ENCODE results near the gene ZNF75A. TPM values are rescaled to one million over a fixed set of nuclear protein-coding genes. Genes with fewer than 3 reads are reported as not detected.

The ZNF75A gene
- total RNA-seq, 4 donors from 2014 or later, result 36.5 to 61.5 (median 45.7) TPM

- intact Hi-C loops (cut with DNase I), result no loop called here
- no peaks in the 10 kb centered on the region for H3K27me3 ChIP-seq
- H3K4me3 ChIP-seq (replicated peaks in 1 of 3), result no peak overlapping the region
- WGBS, 2 donors, result 51 to 55% methylated on average over 4 of the region's 4 CpGs
- TF ChIP-seq CTCF (IDR thresholded peaks at IDR 0.05), result no peak
- no peak for DNase-seq
- H3K27ac ChIP-seq, result no peak overlapping the region
- no peaks in the 10 kb centered on the region for H3K36me3 ChIP-seq
- H3K9me3 ChIP-seq, result no peaks in the 10 kb centered on the region
- H3K4me1 ChIP-seq, result no peaks in the 10 kb centered on the region
Measured at GRCh38 chr16:3274490-3274889, 30.8 kb upstream of the ZNF75A start.

- intact Hi-C loops (cut with DNase I), result no loop called here
- no peak for DNase-seq
- H3K9me3 ChIP-seq, result no peaks in the 10 kb centered on the region
- no peaks in the 10 kb centered on the region for H3K36me3 ChIP-seq
- no peak for TF ChIP-seq CTCF (IDR thresholded peaks at IDR 0.05)
- TF ChIP-seq POLR2A (IDR thresholded peaks at IDR 0.05), result no peak
- no peak overlapping the region for H3K4me3 ChIP-seq (replicated peaks in 1 of 3)
- H3K4me1 ChIP-seq, result no peaks in the 10 kb centered on the region
- H3K27me3 ChIP-seq, result no peaks in the 10 kb centered on the region
- no peak overlapping the region for H3K27ac ChIP-seq
Measured at GRCh38 chr16:3274947-3275346, 30.4 kb upstream of the ZNF75A start.

- H3K9me3 ChIP-seq, result no peaks in the 10 kb centered on the region
- no peak for DNase-seq
- no peak for TF ChIP-seq POLR2A (IDR thresholded peaks at IDR 0.05)
- no peak for TF ChIP-seq CTCF (IDR thresholded peaks at IDR 0.05)
- no peaks in the 10 kb centered on the region for H3K27me3 ChIP-seq
- H3K4me1 ChIP-seq, result no peaks in the 10 kb centered on the region
- no peak overlapping the region for H3K4me3 ChIP-seq (replicated peaks in 1 of 3)
- 79 to 84% methylated on average over 5 of the region's 5 CpGs for WGBS, 2 donors
- intact Hi-C loops (cut with DNase I), result no loop called here
- H3K27ac ChIP-seq, result no peak overlapping the region
- H3K36me3 ChIP-seq, result no peaks in the 10 kb centered on the region
Measured at GRCh38 chr16:3276679-3277078, 28.6 kb upstream of the ZNF75A start.

GRCh38 chr16:3281222-3281820 lies 24.0 kb upstream of the ZNF75A start:
- Histone ChIP-seq H3K27me3 (no peaks in the 10 kb centered on the region), H3K4me1 (peaks cover 14 to 21% of the 10 kb centered on the region in 2 donors), H3K9me3 (no peaks in the 10 kb centered on the region), H3K27ac (no peak overlapping the region), H3K4me3 (replicated peaks in 1 of 3) (no peak overlapping the region), H3K36me3 (peaks cover 6 to 8% of the 10 kb centered on the region in 2 donors)
- no peak for DNase-seq
- no peak for TF ChIP-seq CTCF (IDR thresholded peaks at IDR 0.05)
- no peak for TF ChIP-seq POLR2A (IDR thresholded peaks at IDR 0.05)
- 92 to 94% methylated on average over 6 of the region's 6 CpGs for WGBS, 2 donors
- intact Hi-C loops (cut with DNase I), result loop anchor here (5.0 to 10.0 kb wide), 2 partner anchors 47 to 221 kb away; partner anchors contain the start of genes CLUAP1 and ZNF200

GRCh38 chr16:3282103-3282729 lies 23.1 kb upstream of the ZNF75A start:
- Histone ChIP-seq H3K4me3 (replicated peaks in 1 of 3) (peak overlapping the region; percentile 32 to 98 (median 86)), H3K4me1 (peaks cover 14 to 21% of the 10 kb centered on the region in 2 donors), H3K36me3 (peaks cover 8 to 13% of the 10 kb centered on the region in 2 donors), H3K9me3 (no peaks in the 10 kb centered on the region), H3K27me3 (no peaks in the 10 kb centered on the region), H3K27ac (peak overlapping the region; percentile 94 to 99 (median 97))
- DNase-seq, result no peak
- intact Hi-C loops (cut with DNase I), result loop anchor here (5.0 to 10.0 kb wide), 2 partner anchors 47 to 220 kb away; partner anchors contain the start of genes CLUAP1 and ZNF200
- TF ChIP-seq CTCF (IDR thresholded peaks at IDR 0.05) (no peak), POLR2A (IDR thresholded peaks at IDR 0.05) (no peak)
- WGBS, 2 donors, result 14 to 18% methylated on average over 23 to 29 of the region's 29 CpGs

All from thyroid gland (tissue), 4 donors.